Skeletal muscle tissue (tissue), 4 donors: Measurements from ENCODE around the gene SSTR5. TPM values are rescaled to one million over a fixed set of nuclear protein-coding genes. Genes with fewer than 3 reads are reported as not detected.

Experiments used
- H3K27ac ChIP-seq: one replicate; pipeline ENCODE4 v1.7.0; 2013; ENCODE audit warnings: mild to moderate bottlenecking, low read depth, low read length, inconsistent platforms
- H3K27me3 ChIP-seq, 3 donors: one replicate each; pipeline ENCODE4 v1.7.0; 2013; ENCODE audit warnings: low read length in 3 of 3; ENCODE audit not compliant: control insufficient read depth in 3 of 3, insufficient read depth in 3 of 3
- H3K36me3 ChIP-seq, 3 donors: one replicate each; pipeline ENCODE4 v1.7.0; 2013; ENCODE audit warnings: low read length in 3 of 3; ENCODE audit not compliant: control insufficient read depth in 3 of 3, insufficient read depth in 3 of 3
- H3K4me1 ChIP-seq, 3 donors: one replicate each; pipeline ENCODE4 v1.7.0; 2013; ENCODE audit warnings: low read length in 3 of 3, mild to moderate bottlenecking in 3 of 3; ENCODE audit not compliant: control insufficient read depth in 3 of 3, insufficient read depth in 3 of 3
- H3K4me3 ChIP-seq, 3 donors: one replicate each; pipeline ENCODE4 v1.7.0; 2013; ENCODE audit warnings: low read length in 3 of 3
- H3K9ac ChIP-seq, 3 donors: one replicate each; pipeline ENCODE4 v1.7.0; 2013; ENCODE audit warnings: low read length in 3 of 3, mild to moderate bottlenecking in 3 of 3, moderate library complexity in 2 of 3, low read depth in 1 of 3
- H3K9me3 ChIP-seq, 3 donors: one replicate each; pipeline ENCODE4 v1.7.0; 2013; ENCODE audit warnings: low read length in 3 of 3; ENCODE audit not compliant: control insufficient read depth in 3 of 3
- total RNA-seq: library from RNA; depleted of rRNA; stranded (reverse); fragments of >200 nt; gene quantifications from one replicate; pipeline ENCODE4 v1.2.3, GENCODE V29; 2014
- donor health status: Osteomylitis.

SSTR5 gene
- total RNA-seq, 1 donor from 2014 or later: not detected

- no peak overlapping the region for H3K4me3 ChIP-seq
- H3K27ac ChIP-seq: no peak overlapping the region
- H3K9me3 ChIP-seq: no peaks in the 10 kb centered on the region
- H3K36me3 ChIP-seq: no peaks in the 10 kb centered on the region
- no peak overlapping the region for H3K9ac ChIP-seq
- H3K27me3 ChIP-seq: peaks cover 57 to 71% (median 60%) of the 10 kb centered on the region in 3 donors
- H3K4me1 ChIP-seq: peaks cover 0 to 15% (median 11%) of the 10 kb centered on the region in 3 donors
Measured at GRCh38 chr16:1030473-1030901, 42.1 kb upstream of the SSTR5 start.

- H3K4me1 ChIP-seq: peaks cover 0 to 8% (median 7%) of the 10 kb centered on the region in 3 donors
- no peak overlapping the region for H3K9ac ChIP-seq
- no peak overlapping the region for H3K27ac ChIP-seq
- H3K9me3 ChIP-seq: no peaks in the 10 kb centered on the region
- no peak overlapping the region for H3K4me3 ChIP-seq
- no peaks in the 10 kb centered on the region for H3K36me3 ChIP-seq
- H3K27me3 ChIP-seq: peaks cover 57 to 72% (median 64%) of the 10 kb centered on the region in 3 donors
Measured at GRCh38 chr16:1031666-1032065, 40.9 kb upstream of the SSTR5 start.

- Histone ChIP-seq H3K4me1 (no peaks in the 10 kb centered on the region), H3K4me3 (no peak overlapping the region), H3K9me3 (no peaks in the 10 kb centered on the region), H3K27me3 (peaks cover 57 to 75% (median 65%) of the 10 kb centered on the region in 3 donors), H3K9ac (no peak overlapping the region), H3K36me3 (no peaks in the 10 kb centered on the region), H3K27ac (no peak overlapping the region)
Measured at GRCh38 chr16:1032607-1033006, 39.9 kb upstream of the SSTR5 start.

- Histone ChIP-seq H3K27me3 (peaks cover 61 to 78% (median 67%) of the 10 kb centered on the region in 3 donors), H3K27ac (no peak overlapping the region), H3K4me3 (no peak overlapping the region), H3K36me3 (no peaks in the 10 kb centered on the region), H3K9me3 (no peaks in the 10 kb centered on the region), H3K9ac (no peak overlapping the region), H3K4me1 (no peaks in the 10 kb centered on the region)
Measured at GRCh38 chr16:1033128-1033679, 39.3 kb upstream of the SSTR5 start.

- Histone ChIP-seq H3K27me3 (peaks cover 65 to 85% (median 67%) of the 10 kb centered on the region in 3 donors), H3K4me1 (no peaks in the 10 kb centered on the region), H3K27ac (no peak overlapping the region), H3K9me3 (no peaks in the 10 kb centered on the region), H3K4me3 (no peak overlapping the region), H3K9ac (no peak overlapping the region), H3K36me3 (no peaks in the 10 kb centered on the region)
Measured at GRCh38 chr16:1034230-1035065, 38.1 kb upstream of the SSTR5 start.

- H3K4me3 ChIP-seq: no peak overlapping the region
- no peak overlapping the region for H3K9ac ChIP-seq
- no peak overlapping the region for H3K27ac ChIP-seq
- no peaks in the 10 kb centered on the region for H3K4me1 ChIP-seq
- H3K27me3 ChIP-seq: peaks cover 67 to 88% (median 70%) of the 10 kb centered on the region in 3 donors
- no peaks in the 10 kb centered on the region for H3K9me3 ChIP-seq
- H3K36me3 ChIP-seq: no peaks in the 10 kb centered on the region
Measured at GRCh38 chr16:1035066-1035415, 37.5 kb upstream of the SSTR5 start.

- no peak overlapping the region for H3K9ac ChIP-seq
- H3K4me1 ChIP-seq: no peaks in the 10 kb centered on the region
- no peak overlapping the region for H3K4me3 ChIP-seq
- peaks cover 59 to 81% (median 66%) of the 10 kb centered on the region in 3 donors for H3K27me3 ChIP-seq
- no peaks in the 10 kb centered on the region for H3K9me3 ChIP-seq
- no peak overlapping the region for H3K27ac ChIP-seq
- no peaks in the 10 kb centered on the region for H3K36me3 ChIP-seq
Measured at GRCh38 chr16:1036166-1036565, 36.4 kb upstream of the SSTR5 start.

GRCh38 chr16:1036726-1037393 lies 35.7 kb upstream of the SSTR5 start:
- H3K9ac ChIP-seq: no peak overlapping the region
- H3K27ac ChIP-seq: no peak overlapping the region
- H3K4me3 ChIP-seq: no peak overlapping the region
- no peaks in the 10 kb centered on the region for H3K36me3 ChIP-seq
- no peaks in the 10 kb centered on the region for H3K4me1 ChIP-seq
- H3K27me3 ChIP-seq: peaks cover 58 to 82% (median 69%) of the 10 kb centered on the region in 3 donors
- peaks cover 0 to 5% (median 0%) of the 10 kb centered on the region in 3 donors for H3K9me3 ChIP-seq

GRCh38 chr16:1037394-1038257 lies 34.9 kb upstream of the SSTR5 start:
- no peak overlapping the region for H3K9ac ChIP-seq
- peaks cover 60 to 82% (median 71%) of the 10 kb centered on the region in 3 donors for H3K27me3 ChIP-seq

More at GRCh38 chr16:1037394-1038257, 34.9 kb upstream of the SSTR5 start:
- peaks cover 0 to 6% (median 2%) of the 10 kb centered on the region in 3 donors for H3K9me3 ChIP-seq
- no peaks in the 10 kb centered on the region for H3K4me1 ChIP-seq
- no peak overlapping the region for H3K27ac ChIP-seq
- no peaks in the 10 kb centered on the region for H3K36me3 ChIP-seq
- H3K4me3 ChIP-seq: no peak overlapping the region
